Measurements from ENCODE around the gene NCOA1.
A peak's percentile ranks its signal among the peaks of the same experiment; 100 is the strongest.
"Not testable (repeated sequence)": the region's sequence is repeated elsewhere in the genome, so short reads cannot be mapped to it uniquely, and the experiment has no call there.

Gene NCOA1

DNA sequence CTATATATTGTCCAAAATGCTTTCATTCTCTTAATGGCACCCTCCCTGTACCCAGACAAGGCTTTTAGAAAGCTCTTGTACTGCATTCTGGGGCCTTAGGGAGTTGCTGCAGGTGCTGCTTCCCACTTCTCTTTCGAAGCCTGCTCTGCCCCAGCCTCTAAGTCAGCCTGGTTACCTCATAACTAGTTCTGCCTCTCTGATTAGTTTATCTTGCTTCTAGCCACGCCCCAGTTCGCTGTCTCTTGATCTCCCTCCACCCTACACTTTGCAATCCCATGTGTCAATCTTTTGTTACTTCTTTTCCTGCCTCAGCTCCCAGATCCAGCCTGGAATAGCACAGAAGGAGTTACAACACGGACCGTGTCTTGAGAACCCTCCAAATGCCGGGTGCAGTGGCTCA is 13.8 kb upstream of the NCOA1 start:
- DNase-seq: no peak

DNA sequence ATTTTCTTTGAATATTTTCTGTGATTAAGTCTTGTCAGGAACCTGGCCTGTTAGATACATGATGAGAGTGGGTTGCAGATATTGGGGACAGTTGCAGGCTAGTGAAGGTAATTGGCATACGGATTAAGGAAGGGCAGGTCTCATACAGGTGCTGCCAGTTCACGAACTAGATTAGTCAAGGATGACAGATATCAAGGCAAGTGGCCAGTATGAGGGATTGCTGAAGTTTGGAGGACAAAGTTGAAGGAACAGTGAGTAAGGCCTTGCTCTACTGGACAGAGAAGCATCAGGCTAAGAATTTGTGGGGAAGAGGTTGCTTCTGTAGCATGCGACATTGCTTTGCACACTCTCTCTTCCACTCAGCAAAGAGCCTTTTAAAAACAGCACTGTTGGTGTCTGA is 12.8 kb upstream of the NCOA1 start:
- DNase-seq: no peak

DNA sequence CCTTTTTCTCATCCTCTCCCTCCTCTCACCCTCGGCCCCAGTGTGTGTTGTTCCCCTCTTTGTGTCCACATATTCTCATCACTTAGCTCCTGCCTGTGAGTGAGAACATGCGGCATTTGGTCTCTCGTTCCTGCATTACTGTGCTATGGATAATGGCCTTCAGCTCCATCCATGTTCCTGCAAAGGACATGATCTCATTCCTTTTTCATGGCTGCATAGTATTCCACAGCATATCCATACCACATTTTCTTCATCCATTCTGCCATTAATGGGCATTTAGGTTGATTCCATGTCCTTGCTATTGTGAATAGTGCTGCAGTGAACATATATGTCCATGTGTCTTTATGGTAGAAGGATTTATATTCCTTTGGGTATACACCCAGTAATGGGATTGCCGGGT is 10.8 kb upstream of the NCOA1 start:
- no peak for DNase-seq

DNA sequence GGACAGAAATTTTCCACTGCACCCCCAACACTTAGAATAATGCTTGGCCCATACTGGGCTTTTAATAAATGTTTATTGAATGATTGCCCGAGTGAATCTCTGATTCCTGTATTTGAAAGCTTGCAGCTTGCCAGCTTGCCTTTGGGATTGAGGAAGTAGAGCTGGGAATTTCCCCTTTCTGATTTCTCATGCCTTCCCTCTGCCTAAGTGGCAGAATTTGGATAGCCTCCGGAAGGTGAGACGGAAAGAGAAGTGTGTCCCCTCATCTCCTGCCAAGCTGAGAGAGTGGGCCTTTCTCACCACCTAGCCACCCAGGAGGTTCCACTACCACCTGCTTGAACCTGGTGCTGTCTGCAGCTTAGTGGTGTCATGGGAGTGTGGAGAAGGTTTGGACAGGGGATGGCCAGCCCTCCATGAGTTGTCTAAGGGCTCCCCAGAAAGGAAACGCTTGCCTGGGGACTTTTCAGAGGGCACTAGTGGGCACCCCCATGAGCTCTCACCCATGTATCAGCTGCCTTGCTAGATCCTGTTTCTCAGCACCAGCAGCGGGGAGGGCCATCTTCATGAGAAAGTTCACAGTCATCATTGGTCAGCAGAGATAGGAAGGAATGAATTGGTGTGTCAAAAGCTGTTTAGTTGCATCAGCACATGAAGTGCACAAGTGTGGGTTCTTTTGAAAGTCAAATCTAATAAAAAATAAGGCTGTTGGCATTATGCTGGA is 8.6 kb upstream of the NCOA1 start:
- DNase-seq: no peak

DNA sequence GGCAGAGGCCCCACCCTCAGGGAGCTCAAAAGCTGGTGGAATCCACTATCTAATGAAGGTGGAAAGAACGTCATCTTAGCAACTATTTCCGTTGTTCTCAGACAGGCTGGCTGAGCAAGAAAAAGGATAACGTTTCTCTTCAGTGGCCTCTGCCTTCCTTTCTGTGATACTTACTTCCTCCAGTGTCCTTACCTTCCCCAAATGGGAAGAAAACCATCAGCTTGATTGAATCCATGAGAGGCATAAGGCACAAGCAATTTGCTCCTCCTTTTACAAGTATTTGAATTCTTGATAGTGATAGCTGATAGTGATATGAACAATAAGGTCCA is 8.1 kb upstream of the NCOA1 start:
- DNase-seq: no peak

DNA sequence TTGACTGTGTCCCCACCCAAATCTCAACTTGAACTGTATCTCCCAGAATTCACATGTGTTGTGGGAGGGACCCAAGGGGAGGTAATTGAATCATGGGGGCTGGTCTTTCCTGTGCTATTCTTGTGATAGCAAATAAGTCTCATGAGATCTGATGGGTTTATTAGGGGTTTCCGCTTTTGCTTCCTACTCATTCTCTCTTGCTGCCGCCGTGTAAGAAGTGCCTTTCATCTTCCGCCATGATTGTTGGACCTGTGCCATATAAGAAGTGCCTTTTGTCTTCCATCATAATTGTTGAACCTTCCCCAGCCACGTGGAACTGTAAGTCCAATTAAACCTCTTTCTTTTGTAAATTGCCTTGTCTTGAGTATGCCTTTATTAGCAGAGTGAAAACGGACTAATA is 6.4 kb upstream of the NCOA1 start:
- DNase-seq: not testable (repeated sequence)

DNA sequence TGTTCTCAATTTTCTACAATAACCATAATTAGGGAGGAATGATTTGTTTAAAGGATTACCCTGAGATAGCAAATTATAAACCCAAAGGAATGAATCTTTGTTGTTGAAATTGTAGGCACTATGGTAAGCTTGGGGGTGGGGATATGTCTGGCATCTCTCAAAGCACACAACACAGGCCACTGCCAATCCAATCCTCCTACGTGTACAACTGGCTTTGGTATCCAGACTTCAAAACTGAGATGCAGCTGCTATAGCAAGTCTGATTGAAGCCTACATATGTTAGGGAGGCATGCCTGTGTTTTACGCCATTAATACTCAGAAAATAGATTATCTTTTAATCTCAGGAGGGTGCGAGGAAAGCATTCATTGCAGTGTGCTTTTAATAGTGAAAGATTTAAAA is 5.9 kb upstream of the NCOA1 start:
- DNase-seq: no peak

DNA sequence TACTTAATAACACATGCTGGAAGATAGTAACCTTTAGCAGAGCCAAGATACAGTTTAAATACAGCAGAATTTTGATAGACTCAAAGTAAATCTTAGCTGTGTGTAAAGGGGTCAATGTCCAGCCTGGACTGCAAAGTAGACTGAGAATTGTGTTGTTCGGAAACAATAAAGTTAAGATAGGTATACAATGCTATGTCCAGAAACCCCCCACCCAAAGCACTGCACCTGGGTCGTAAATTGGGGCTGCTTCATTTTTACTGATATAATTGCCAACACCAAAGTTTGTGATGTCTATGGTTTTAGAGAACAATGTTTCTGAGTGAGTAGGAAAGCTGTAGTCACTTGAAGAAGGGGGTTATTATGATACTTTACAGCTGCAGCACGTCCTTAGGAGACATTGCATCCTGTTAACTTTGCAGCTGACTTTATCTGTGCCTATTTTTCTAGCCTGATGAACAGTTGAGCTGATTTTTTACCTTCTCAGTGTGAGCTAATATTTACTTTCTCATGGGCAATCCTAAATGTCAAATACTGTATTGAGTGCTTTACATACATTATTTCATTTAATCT is 4.3 kb upstream of the NCOA1 start:
- DNase-seq: no peak

DNA sequence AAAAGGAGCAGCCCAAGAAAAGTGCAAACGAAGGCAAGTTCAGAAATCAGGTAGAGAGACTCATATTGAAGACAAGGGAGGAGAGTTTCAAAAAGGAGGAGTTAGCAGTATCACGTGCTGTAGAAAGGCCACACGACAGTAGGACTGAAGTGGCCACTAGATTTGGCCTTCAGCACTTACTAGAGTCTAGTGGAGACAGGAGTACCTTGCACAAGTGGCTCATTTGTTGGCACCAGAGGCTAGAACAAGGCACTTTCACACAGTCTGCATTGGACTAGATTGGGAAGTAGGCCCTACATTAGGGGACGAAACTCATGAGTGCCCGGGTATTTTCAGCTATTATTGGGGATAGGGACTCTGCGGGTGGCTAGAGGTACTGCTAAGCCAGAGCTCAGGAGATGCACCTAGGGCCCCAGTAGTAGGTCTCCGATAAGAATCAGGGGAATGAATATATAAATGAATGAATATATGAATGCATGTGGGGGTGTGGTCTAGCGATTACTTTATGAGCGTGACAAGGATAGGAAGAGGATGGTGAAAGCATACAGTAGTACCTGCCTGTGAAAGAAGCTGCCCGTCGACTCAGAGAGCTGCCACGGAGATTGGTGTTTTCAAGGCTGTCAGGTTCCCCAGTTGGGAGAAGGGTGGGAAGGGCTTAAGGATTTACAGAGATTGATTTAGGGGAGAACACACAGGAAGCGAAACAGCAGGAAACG is 1.4 kb upstream of the NCOA1 start:
- DNase-seq: no peak

DNA sequence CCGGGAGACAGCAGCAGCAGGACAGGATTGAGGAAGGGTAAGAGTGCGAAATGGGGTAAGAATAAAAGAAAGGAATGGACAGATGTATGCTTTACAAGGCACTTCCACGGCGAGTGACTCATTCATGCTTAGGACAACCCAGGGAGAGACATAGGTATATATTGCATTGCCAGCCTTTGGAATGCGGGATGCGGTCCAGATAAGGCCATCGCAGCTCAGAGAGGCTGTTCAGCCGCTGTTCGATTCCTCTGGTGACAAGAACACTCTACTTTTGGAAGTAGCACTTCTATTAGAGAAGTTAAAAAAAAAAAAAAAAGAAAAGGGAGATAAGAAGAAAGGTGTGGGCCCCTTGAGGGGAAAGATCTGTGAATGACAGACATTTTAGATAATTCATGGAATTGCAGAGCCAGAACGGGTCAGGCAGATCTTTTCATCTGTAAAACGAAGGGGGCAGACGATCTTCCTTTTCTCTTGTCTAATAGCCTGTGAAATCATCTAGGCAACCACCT is 819 bp upstream of the NCOA1 start:
- DNase-seq: peak; percentile 27

DNA sequence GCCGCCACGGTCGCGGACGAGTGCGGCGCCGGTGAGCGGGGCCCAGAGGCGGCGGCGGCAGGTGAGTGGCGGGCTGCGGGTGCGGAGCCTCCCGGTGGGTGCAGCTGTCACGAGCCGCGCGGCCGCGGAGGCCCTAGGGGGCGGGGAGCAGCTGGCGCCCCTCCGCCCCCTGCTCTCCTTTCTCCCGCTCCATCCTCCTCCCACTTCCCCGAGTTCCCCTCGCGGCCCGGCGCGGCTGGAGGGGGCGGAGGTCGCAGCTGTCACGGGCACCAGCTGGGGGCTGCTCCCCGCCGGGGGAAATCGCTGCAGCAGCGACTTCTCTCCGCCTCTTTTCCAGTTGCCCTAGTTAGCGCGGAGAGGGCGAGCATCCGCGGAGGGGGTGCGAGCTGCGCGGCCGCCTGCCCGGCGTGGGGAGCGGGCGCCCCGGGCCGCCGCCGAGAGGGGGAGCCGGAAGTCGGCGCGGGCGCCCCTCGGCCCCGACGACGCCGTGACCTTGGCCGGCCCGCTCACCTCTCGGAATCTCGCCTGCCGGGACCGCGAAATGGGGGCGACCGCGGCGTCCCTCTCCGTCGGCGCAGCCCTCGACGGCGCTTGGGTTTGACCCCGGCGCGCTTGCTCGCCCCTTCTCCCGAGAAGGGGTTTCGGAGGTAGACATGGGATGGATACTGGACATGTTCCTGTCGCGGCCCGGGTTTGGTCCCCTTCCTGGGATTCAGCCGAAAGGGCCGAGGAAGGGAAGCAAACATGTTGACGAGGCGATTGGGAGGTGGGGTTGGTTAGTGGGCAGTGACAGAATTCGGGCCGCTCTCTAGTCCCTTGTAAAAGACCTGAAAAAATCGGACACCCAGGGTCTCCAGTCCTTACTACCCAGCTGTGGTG is 727 bp downstream of the NCOA1 start:
- peak; percentile 74 for DNase-seq

DNA sequence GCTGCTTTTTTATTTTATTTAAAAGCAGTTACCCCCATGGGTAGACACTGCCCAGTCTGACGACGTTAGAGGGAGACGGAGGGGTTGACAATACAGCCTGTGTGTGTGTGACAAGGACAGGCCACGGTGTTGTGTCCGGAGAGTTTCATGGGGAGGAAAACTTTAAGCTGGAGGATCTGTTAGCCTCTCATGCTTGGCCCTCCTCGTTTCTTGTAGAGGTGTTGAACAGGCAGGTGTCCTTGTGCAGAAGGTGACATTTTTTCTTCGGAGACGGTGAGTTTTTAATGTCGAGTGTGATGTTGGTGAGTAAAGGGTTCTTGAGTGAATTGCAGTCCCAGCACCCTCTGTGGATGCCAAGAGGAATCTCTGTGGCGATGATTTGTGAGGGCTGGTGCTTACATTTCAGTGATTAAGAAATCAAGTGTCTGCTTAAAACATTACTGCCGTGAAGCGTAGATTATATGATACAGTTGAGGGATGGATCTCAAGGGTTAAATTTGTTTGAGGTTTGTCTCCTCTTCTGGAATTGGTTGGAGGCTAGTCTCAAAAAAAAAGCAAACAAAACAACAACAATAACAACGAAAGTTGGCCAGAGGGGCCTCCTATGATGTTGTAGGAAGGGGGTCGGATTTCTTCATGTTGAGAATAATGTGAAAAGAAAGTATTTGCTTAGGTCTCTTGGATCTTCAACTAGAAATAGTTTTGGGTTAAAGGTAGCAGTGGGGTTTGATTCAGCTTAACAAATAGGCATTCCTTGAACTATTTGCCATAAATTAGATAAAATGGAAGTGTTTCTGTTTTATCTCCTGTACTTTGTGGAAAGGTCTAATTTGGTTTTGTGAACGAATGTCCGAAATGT is 1.6 kb downstream of the NCOA1 start:
- peak; percentile 33 for DNase-seq

DNA sequence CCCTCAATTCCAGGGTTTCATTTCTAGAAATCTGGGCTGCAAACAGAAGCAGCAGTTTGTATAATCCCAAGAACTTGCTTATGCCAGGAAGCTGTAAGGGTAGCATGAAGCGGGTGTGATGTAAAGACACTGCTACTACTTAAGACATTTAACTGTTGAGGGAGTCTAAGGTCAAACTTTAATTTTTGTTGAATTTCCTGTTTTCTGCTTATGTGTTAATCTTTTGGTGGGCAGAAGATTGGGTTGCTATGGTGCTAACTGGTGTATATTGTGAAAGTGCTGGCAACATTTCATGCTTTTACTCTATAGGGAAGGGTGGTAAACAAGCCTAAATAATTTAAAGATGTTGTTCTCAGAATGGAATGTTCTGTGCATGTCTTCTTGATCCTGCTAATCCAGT is 2.7 kb downstream of the NCOA1 start:
- no peak for DNase-seq

DNA sequence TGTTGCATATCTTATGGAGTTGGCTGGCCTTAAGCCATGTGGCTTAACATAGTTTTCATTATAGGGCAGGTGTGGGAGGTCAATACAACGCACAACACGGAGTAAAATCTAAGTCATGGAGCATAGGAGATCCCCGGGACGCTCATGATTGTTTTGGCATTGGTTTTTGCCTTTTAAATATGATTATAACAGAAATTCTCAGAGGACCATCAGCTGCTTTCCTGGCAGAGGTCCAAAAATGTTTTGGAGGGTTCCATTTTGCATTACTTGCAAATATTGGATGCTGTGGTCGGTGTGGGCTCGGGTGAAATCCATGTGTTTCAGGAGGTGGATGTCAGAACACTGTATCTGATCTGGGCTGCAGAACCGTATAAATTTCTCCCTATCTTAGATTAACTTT is 3.4 kb downstream of the NCOA1 start:
- DNase-seq: no peak

DNA sequence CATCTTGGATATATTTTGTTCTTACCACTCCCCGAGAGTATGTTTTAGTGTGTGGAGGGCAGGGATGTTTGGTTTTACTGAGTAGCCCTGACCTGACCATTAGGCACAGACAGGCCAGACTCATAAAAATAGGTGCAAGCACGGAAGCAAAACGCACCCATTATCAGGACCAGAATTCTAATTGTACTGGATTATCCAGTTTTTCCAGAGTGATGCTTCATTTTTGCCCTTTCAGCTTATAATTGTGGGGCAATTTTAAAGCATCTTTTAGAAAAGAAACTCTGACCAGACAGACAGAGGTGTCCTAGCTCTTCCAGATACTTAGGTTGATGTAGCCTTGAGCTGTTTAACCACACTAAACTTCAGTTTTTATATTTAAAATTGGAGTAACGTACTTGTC is 4.4 kb downstream of the NCOA1 start:
- DNase-seq: no peak

DNA sequence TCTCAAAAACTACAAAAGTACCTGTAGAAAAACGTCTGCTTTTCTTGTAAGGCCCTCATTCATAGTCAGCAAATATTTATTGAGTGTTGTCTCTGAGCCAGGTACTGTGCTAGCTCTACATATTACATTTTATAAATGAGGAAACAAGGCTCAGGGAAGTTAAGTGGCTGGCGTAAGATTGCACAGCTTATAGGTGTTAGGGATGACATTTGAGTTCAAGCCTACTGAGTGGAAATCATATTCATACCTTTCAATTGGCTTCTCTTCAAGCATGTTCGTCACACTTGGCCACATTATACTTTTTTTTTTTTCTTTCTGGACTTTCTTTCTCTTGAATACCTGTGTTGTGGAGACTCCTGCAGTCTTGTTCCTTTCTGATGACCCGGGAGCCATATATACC is 5.9 kb downstream of the NCOA1 start:
- no peak for DNase-seq

DNA sequence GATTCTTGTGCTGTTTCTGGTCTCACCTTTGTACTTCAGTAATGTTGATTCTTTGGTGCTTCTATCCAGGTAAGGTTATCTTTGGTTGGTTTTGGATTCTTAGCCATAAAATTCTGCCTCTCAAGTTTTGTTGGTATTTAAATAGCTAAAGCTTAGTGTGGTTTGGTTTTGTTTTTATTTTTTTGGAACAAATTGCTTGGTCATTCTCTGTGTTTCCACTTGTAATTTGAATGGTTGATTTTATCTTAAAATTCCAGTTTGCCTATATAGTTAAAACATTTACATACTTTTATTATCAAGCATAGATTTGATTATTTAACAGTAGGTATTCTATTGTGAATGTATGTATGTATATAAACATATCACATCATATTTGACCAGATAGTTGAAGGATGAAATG is 6.6 kb downstream of the NCOA1 start:
- DNase-seq: no peak

DNA sequence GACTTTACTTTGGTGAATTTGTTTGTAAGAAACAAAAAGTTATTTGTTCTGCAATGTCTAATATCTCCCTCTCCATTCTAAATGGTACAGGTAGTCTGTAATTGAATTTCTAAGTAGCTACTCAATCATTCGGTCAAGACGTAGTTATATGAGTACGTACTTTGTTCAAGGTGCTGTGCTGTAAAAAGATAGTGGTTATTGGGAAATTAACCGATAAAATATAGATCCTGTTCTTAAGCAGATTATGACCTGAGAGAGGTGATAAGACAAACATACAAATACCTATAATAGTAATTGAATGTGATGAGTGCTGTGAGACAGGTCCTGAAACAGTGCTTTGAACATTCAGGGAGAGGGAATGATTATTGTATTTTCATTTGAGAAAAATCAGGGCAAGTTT is 7.1 kb downstream of the NCOA1 start:
- no peak for DNase-seq

DNA sequence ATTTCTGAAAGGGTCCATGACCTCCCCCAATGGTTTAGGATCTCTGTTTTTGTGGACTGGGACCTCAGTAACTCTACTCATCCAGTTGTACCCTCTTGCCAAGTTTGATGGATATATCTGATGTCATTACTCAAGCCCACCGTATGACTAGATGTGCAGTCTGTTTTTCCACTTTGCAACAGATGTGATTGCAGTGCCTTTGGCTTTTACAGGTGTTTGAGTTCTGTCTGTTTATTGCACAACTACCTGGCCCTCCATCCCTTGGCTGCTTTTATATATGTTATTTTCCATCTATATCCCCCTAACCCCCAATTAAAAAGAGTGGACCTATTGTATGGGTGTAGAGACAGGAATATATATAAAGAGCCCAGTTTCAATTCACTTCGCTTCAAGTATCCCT is 10.8 kb downstream of the NCOA1 start:
- no peak for DNase-seq

DNA sequence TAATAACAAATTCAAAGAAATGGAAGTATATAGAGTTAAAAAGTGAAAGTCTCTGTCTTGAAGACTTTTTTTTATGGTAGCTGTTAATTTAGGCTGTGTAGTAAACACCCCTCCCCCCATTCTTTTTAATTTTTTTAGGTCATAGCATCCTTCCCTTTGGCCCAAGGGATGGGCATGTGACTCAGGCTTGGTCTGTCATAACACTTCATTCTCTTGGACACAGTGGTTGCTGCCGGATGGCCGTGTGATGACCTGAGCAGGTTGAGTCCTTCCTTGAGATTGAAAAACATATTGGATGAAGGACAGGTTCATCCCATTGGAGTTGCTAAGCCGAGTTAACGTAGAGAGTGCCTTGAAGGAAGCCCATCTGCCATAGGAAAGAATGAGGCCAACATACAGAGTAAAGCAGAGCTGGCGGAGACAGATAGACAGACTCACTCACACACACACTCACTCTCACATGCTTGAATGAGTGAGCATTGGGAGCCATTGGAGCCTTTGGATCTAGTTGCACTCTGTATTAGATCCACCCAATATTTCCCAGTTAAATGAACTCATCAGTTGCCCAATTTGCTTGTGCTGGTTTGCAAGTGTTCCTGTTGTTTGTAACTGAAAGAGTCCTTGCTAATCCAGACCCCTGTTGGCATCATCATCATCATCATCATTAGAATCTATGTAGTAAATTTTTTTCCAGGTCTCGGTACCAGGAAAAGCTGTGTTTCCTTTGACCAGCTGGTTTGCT is 14.7 kb downstream of the NCOA1 start:
- DNase-seq: no peak

DNA sequence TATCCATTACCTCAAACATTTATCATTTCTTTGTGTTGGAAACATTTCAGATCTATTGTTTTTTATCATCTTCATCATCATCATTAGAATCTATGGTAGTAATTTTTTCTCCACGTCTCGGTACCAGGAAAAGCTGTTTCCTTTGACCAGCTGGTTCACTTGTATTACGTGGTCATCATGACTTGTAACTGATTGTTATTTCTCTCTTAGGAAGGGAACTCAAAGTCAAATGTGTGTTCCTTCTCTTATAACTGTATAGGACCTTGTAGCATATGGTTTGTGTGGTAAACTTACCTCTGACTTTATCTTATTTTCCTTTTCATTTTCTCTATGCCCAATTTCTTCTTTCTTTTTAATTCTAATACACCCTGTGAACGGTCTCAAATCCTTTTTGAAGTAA is 16.5 kb downstream of the NCOA1 start:
- no peak for DNase-seq

DNA sequence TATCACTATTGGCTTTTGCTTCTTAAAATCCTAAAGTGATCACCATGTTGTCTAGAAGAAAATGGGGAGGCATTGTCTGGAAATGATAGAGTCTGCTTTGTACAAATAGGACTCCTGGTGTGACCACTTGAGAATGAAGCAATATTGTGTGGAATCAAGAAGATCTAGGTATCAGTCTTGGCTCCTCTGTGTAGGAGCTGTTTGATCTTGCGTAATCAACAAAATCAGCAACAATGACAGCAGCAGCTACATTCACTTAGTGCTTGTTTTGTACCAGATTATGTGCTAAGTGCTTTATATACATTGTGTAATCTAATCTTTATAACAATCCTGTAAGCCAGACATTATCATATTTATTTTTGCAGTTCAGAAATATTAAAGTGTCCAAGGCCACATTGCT is 17.8 kb downstream of the NCOA1 start:
- DNase-seq: no peak
